ENCODE results near the gene CAMTA1.

The CAMTA1 gene

GRCh38 chr1:7549277-7550161 is 764.3 kb downstream of the CAMTA1 start:
- Mint-ChIP-seq H3K4me3 (no peak overlapping the region), H3K27me3 (no peaks in the 10 kb centered on the region), H3K36me3 (no peaks in the 10 kb centered on the region), H3K27ac (peak overlapping the region; percentile 69), H3K4me1 (peaks cover 9% of the 10 kb centered on the region), H3K9me3 (no peaks in the 10 kb centered on the region)

- H3K4me1 Mint-ChIP-seq = peaks cover 9% of the 10 kb centered on the region
- H3K27me3 Mint-ChIP-seq = no peaks in the 10 kb centered on the region
- no peaks in the 10 kb centered on the region for H3K9me3 Mint-ChIP-seq
- H3K4me3 Mint-ChIP-seq = no peak overlapping the region
- H3K36me3 Mint-ChIP-seq = no peaks in the 10 kb centered on the region
- no peak overlapping the region for H3K27ac Mint-ChIP-seq
Measured at GRCh38 chr1:7550261-7550865, 765.1 kb downstream of the CAMTA1 start.

- Mint-ChIP-seq H3K4me3 (no peak overlapping the region), H3K27me3 (peaks cover 5% of the 10 kb centered on the region), H3K9me3 (no peaks in the 10 kb centered on the region), H3K27ac (no peak overlapping the region), H3K4me1 (peaks cover 9% of the 10 kb centered on the region), H3K36me3 (no peaks in the 10 kb centered on the region)
Measured at GRCh38 chr1:7550981-7551380, 765.7 kb downstream of the CAMTA1 start.

- no peaks in the 10 kb centered on the region for H3K9me3 Mint-ChIP-seq
- H3K4me3 Mint-ChIP-seq = no peak overlapping the region
- no peaks in the 10 kb centered on the region for H3K36me3 Mint-ChIP-seq
- H3K27me3 Mint-ChIP-seq = peaks cover 5% of the 10 kb centered on the region
- peaks cover 9% of the 10 kb centered on the region for H3K4me1 Mint-ChIP-seq
- H3K27ac Mint-ChIP-seq = no peak overlapping the region
Measured at GRCh38 chr1:7551442-7551841, 766.2 kb downstream of the CAMTA1 start.

- Mint-ChIP-seq H3K36me3 (no peaks in the 10 kb centered on the region), H3K27ac (no peak overlapping the region), H3K4me1 (peaks cover 9% of the 10 kb centered on the region), H3K9me3 (no peaks in the 10 kb centered on the region), H3K4me3 (no peak overlapping the region), H3K27me3 (peaks cover 5% of the 10 kb centered on the region)
Measured at GRCh38 chr1:7552402-7552801, 767.1 kb downstream of the CAMTA1 start.

GRCh38 chr1:7553042-7553690 is 767.9 kb downstream of the CAMTA1 start:
- Mint-ChIP-seq H3K27ac (no peak overlapping the region), H3K9me3 (no peaks in the 10 kb centered on the region), H3K4me1 (peaks cover 9% of the 10 kb centered on the region), H3K27me3 (peaks cover 5% of the 10 kb centered on the region), H3K4me3 (no peak overlapping the region), H3K36me3 (no peaks in the 10 kb centered on the region)

GRCh38 chr1:7554385-7555235 is 769.4 kb downstream of the CAMTA1 start:
- Mint-ChIP-seq H3K27me3 (peaks cover 5% of the 10 kb centered on the region), H3K4me1 (peaks cover 4% of the 10 kb centered on the region), H3K36me3 (no peaks in the 10 kb centered on the region), H3K27ac (peak overlapping the region; percentile 38), H3K9me3 (no peaks in the 10 kb centered on the region), H3K4me3 (no peak overlapping the region)

- Mint-ChIP-seq H3K4me1 (no peaks in the 10 kb centered on the region), H3K27me3 (peaks cover 5% of the 10 kb centered on the region), H3K27ac (no peak overlapping the region), H3K9me3 (no peaks in the 10 kb centered on the region), H3K36me3 (no peaks in the 10 kb centered on the region), H3K4me3 (no peak overlapping the region)
Measured at GRCh38 chr1:7555391-7556185, 770.3 kb downstream of the CAMTA1 start.

- peaks cover 5% of the 10 kb centered on the region for H3K27me3 Mint-ChIP-seq
- H3K27ac Mint-ChIP-seq = no peak overlapping the region
Measured at GRCh38 chr1:7557301-7557891, 772.1 kb downstream of the CAMTA1 start.

GRCh38 chr1:7558041-7558461 is 772.8 kb downstream of the CAMTA1 start:
- H3K36me3 Mint-ChIP-seq = no peaks in the 10 kb centered on the region
- peaks cover 5% of the 10 kb centered on the region for H3K27me3 Mint-ChIP-seq
- no peaks in the 10 kb centered on the region for H3K4me1 Mint-ChIP-seq
- no peak overlapping the region for H3K27ac Mint-ChIP-seq
- H3K4me3 Mint-ChIP-seq = no peak overlapping the region
- no peaks in the 10 kb centered on the region for H3K9me3 Mint-ChIP-seq

More at GRCh38 chr1:7557301-7557891, 772.1 kb downstream of the CAMTA1 start:
- no peak overlapping the region for H3K4me3 Mint-ChIP-seq
- H3K4me1 Mint-ChIP-seq = no peaks in the 10 kb centered on the region
- no peaks in the 10 kb centered on the region for H3K9me3 Mint-ChIP-seq
- H3K36me3 Mint-ChIP-seq = no peaks in the 10 kb centered on the region

- H3K36me3 Mint-ChIP-seq = no peaks in the 10 kb centered on the region
- H3K4me1 Mint-ChIP-seq = no peaks in the 10 kb centered on the region
- no peaks in the 10 kb centered on the region for H3K9me3 Mint-ChIP-seq
- peaks cover 5% of the 10 kb centered on the region for H3K27me3 Mint-ChIP-seq
- H3K27ac Mint-ChIP-seq = no peak overlapping the region
- no peak overlapping the region for H3K4me3 Mint-ChIP-seq
Measured at GRCh38 chr1:7558481-7558880, 773.2 kb downstream of the CAMTA1 start.

GRCh38 chr1:7558921-7559869 is 773.9 kb downstream of the CAMTA1 start:
- H3K9me3 Mint-ChIP-seq = no peaks in the 10 kb centered on the region
- H3K4me3 Mint-ChIP-seq = no peak overlapping the region
- peaks cover 5% of the 10 kb centered on the region for H3K27me3 Mint-ChIP-seq
- no peak overlapping the region for H3K27ac Mint-ChIP-seq
- no peaks in the 10 kb centered on the region for H3K36me3 Mint-ChIP-seq
- no peaks in the 10 kb centered on the region for H3K4me1 Mint-ChIP-seq

- Mint-ChIP-seq H3K4me3 (no peak overlapping the region), H3K36me3 (no peaks in the 10 kb centered on the region)
Measured at GRCh38 chr1:7560128-7560527, 774.9 kb downstream of the CAMTA1 start.

More at GRCh38 chr1:7560128-7560527, 774.9 kb downstream of the CAMTA1 start:
- Mint-ChIP-seq H3K9me3 (no peaks in the 10 kb centered on the region), H3K4me1 (no peaks in the 10 kb centered on the region), H3K27ac (no peak overlapping the region), H3K27me3 (peaks cover 5% of the 10 kb centered on the region)
